ENCODE results near the gene SGSM1.

SGSM1 gene

GRCh38 chr22:24805790-24806662 lies at the start of gene SGSM1:
Gene SGSM1, plus strand, starts transcription at chr22:24806211. Its CDS starts 115 bp downstream, at chr22:24806326.
- DNase-seq = no peak

GRCh38 chr22:24758164-24758799 lies 47.7 kb upstream of the SGSM1 start:
- DNase-seq = no peak

GRCh38 chr22:24759765-24760164 lies 46.2 kb upstream of the SGSM1 start:
- DNase-seq = no peak

GRCh38 chr22:24760708-24761306 lies 45.2 kb upstream of the SGSM1 start:
- DNase-seq = no peak

GRCh38 chr22:24761888-24762675 lies 43.9 kb upstream of the SGSM1 start:
- DNase-seq = no peak

- no peak for DNase-seq
Observed at GRCh38 chr22:24763872-24764485, 42.0 kb upstream of the SGSM1 start.

- no peak for DNase-seq
Observed at GRCh38 chr22:24765166-24765565, 40.8 kb upstream of the SGSM1 start.

- no peak for DNase-seq
Observed at GRCh38 chr22:24768537-24769374, 37.3 kb upstream of the SGSM1 start.

GRCh38 chr22:24772493-24773220 lies 33.4 kb upstream of the SGSM1 start:
- no peak for DNase-seq

GRCh38 chr22:24775769-24776492 lies 30.1 kb upstream of the SGSM1 start:
- DNase-seq = no peak

GRCh38 chr22:24776525-24776924 lies 29.5 kb upstream of the SGSM1 start:
- no peak for DNase-seq

- DNase-seq = no peak
Observed at GRCh38 chr22:24789516-24789915, 16.5 kb upstream of the SGSM1 start.

- no peak for DNase-seq
Observed at GRCh38 chr22:24791362-24791761, 14.6 kb upstream of the SGSM1 start.

- DNase-seq = no peak
Observed at GRCh38 chr22:24796056-24796455, 10.0 kb upstream of the SGSM1 start.

- DNase-seq = no peak
Observed at GRCh38 chr22:24796860-24797259, 9.2 kb upstream of the SGSM1 start.

GRCh38 chr22:24801901-24802465 lies 4.0 kb upstream of the SGSM1 start:
- DNase-seq = no peak

- DNase-seq = no peak
Observed at GRCh38 chr22:24803064-24803542, 2.9 kb upstream of the SGSM1 start.

- no peak for DNase-seq
Observed at GRCh38 chr22:24806663-24807001, 621 bp downstream of the SGSM1 start.

GRCh38 chr22:24807284-24807950 lies 1.4 kb downstream of the SGSM1 start:
- DNase-seq = no peak
